ENCODE measurements around the gene SPRTN.

The SPRTN gene

GRCh38 chr1:231364192-231364591 lies 26.1 kb downstream of the SPRTN start:
- TF ChIP-seq CTCF (IDR thresholded peaks at IDR 0.05; ENCODE audit: low read depth, low read length, missing control alignments), result no peak
- in situ Hi-C loops (cut with HindIII; ENCODE audit: low sequenced_read_pairs), result loop anchor here (25.0 kb wide), 1 partner anchor 223 kb away; no protein-coding TSS in a partner anchor
- no peak overlapping the region for H3K4me3 ChIP-seq (ENCODE audit: low read depth, low read length)
- DNase-seq (ENCODE audit: low read depth), result no peak

GRCh38 chr1:231369282-231369681 lies 31.2 kb downstream of the SPRTN start:
- in situ Hi-C loops (cut with HindIII; ENCODE audit: low sequenced_read_pairs), result loop anchor here (25.0 kb wide), 1 partner anchor 218 kb away; no protein-coding TSS in a partner anchor

GRCh38 chr1:231372501-231372900 lies 34.4 kb downstream of the SPRTN start:
- TF ChIP-seq CTCF (IDR thresholded peaks at IDR 0.05; ENCODE audit: low read depth, low read length, missing control alignments), result no peak
- in situ Hi-C loops (cut with HindIII; ENCODE audit: low sequenced_read_pairs), result loop anchor here (25.0 kb wide), 1 partner anchor 215 kb away; no protein-coding TSS in a partner anchor
- DNase-seq (ENCODE audit: low read depth), result no peak
- no peak overlapping the region for H3K4me3 ChIP-seq (ENCODE audit: low read depth, low read length)

More at GRCh38 chr1:231369282-231369681, 31.2 kb downstream of the SPRTN start:
- TF ChIP-seq CTCF (IDR thresholded peaks at IDR 0.05; ENCODE audit: low read depth, low read length, missing control alignments), result no peak
- H3K4me3 ChIP-seq (ENCODE audit: low read depth, low read length), result no peak overlapping the region
- DNase-seq (ENCODE audit: low read depth), result no peak

GRCh38 chr1:231374394-231374793 lies 36.3 kb downstream of the SPRTN start:
- no peak overlapping the region for H3K4me3 ChIP-seq (ENCODE audit: low read depth, low read length)
- in situ Hi-C loops (cut with HindIII; ENCODE audit: low sequenced_read_pairs), result loop anchor here (25.0 kb wide), 1 partner anchor 213 kb away; no protein-coding TSS in a partner anchor
- DNase-seq (ENCODE audit: low read depth), result no peak
- TF ChIP-seq CTCF (IDR thresholded peaks at IDR 0.05; ENCODE audit: low read depth, low read length, missing control alignments), result no peak

GRCh38 chr1:231376101-231376500 lies 38.0 kb downstream of the SPRTN start:
- no peak overlapping the region for H3K4me3 ChIP-seq (ENCODE audit: low read depth, low read length)
- DNase-seq (ENCODE audit: low read depth), result no peak
- no peak for TF ChIP-seq CTCF (IDR thresholded peaks at IDR 0.05; ENCODE audit: low read depth, low read length, missing control alignments)
- in situ Hi-C loops (cut with HindIII; ENCODE audit: low sequenced_read_pairs), result no loop called here

GRCh38 chr1:231376875-231377549 lies 38.9 kb downstream of the SPRTN start:
- no peak overlapping the region for H3K4me3 ChIP-seq (ENCODE audit: low read depth, low read length)
- no peak for DNase-seq (ENCODE audit: low read depth)
- no peak for TF ChIP-seq CTCF (IDR thresholded peaks at IDR 0.05; ENCODE audit: low read depth, low read length, missing control alignments)
- in situ Hi-C loops (cut with HindIII; ENCODE audit: low sequenced_read_pairs), result no loop called here

Measured in astrocyte of the cerebellum (primary cell).